Thyroid gland (tissue), 4 donors: ENCODE results near the gene MTARC2.

Experiments used
- CTCF ChIP-seq, 6 experiments: fragments of 200-600 bp in 3 of 6; fragments of 450-650 bp in 3 of 6; sonication (generic) in 3 of 6; IDR thresholded peaks; one replicate each; pipeline ENCODE4 v1.5.1; 2016 to 2019; ENCODE audit warnings: antibody characterized with exemption in 6 of 6, mild to moderate bottlenecking in 2 of 6, inconsistent platforms in 1 of 6, moderate library complexity in 1 of 6
- POLR2A ChIP-seq, 2 donors: fragments of 450-650 bp; IDR thresholded peaks; one replicate each; pipeline ENCODE4 v1.6.1; 2017; ENCODE audit warnings: antibody characterized with exemption in 2 of 2, mild to moderate bottlenecking in 2 of 2, moderate library complexity in 1 of 2

- no peak for TF ChIP-seq POLR2A (IDR thresholded peaks at IDR 0.05)
- no peak for TF ChIP-seq CTCF (IDR thresholded peaks at IDR 0.05)
Measured at GRCh38 chr1:220757441-220757840, 9.3 kb downstream of the MTARC2 start.
